CD4-positive, CD25-positive, alpha-beta regulatory T cell (primary cell): ENCODE measurements around the gene FAM83C. TPM values are rescaled to one million over a fixed set of nuclear protein-coding genes. Genes with fewer than 3 reads are reported as not detected.

Source experiments
- ATAC-seq, 2 donors: fragments of 150-1000 bp; cut with Tn5 transposase; one replicate each; pipeline ENCODE4 v1.10.0; 2021; ENCODE audit warnings: low read depth in 2 of 2, moderate number of reproducible peaks in 2 of 2, moderate library complexity in 1 of 2
- DNase-seq, 3 donors: peaks; one replicate each; pipeline versions ENCODE4 v3.0.0 to v3.0.0-alpha.2; 2012 to 2022; ENCODE audit warnings: mixed read lengths in 1 of 3
- H3K27ac ChIP-seq: one replicate; pipeline ENCODE4 v1.7.0; 2013; ENCODE audit warnings: mild to moderate bottlenecking, low read length; ENCODE audit not compliant: insufficient read depth, poor library complexity, severe bottlenecking
- H3K27me3 ChIP-seq: one replicate; pipeline ENCODE4 v1.7.0; 2013; ENCODE audit warnings: low read length; ENCODE audit not compliant: control insufficient read depth, insufficient read depth
- H3K36me3 ChIP-seq: one replicate; pipeline ENCODE4 v1.7.0; 2013; ENCODE audit warnings: mild to moderate bottlenecking, low read length, moderate library complexity; ENCODE audit not compliant: control insufficient read depth, insufficient read depth
- H3K4me1 ChIP-seq: 2 replicates; pipeline ENCODE4 v1.7.0; 2013; ENCODE audit warnings: mild to moderate bottlenecking, low read length; ENCODE audit not compliant: insufficient read depth, control insufficient read depth, poor library complexity, severe bottlenecking
- H3K4me3 ChIP-seq: one replicate; pipeline ENCODE4 v1.7.0; 2013; ENCODE audit warnings: low read depth, mild to moderate bottlenecking, low read length, moderate library complexity
- H3K9me3 ChIP-seq, 2 experiments: 1 replicate in 1 of 2; 2 replicates in 1 of 2; pipeline ENCODE4 v1.7.0; 2013; ENCODE audit warnings: low read length in 2 of 2, mild to moderate bottlenecking in 1 of 2, moderate library complexity in 1 of 2; ENCODE audit not compliant: control insufficient read depth in 2 of 2
- H3K27ac Mint-ChIP-seq, 3 donors: one replicate each; pipeline ENCODE4 v1.8.0; 2020 to 2022; ENCODE audit warnings: mild to moderate bottlenecking in 3 of 3, mixed read lengths in 3 of 3, moderate library complexity in 2 of 3
- H3K27me3 Mint-ChIP-seq: one replicate; pipeline ENCODE4 v1.8.0; 2022; ENCODE audit warnings: mild to moderate bottlenecking, mixed read lengths
- H3K36me3 Mint-ChIP-seq: one replicate; pipeline ENCODE4 v1.8.0; 2020; ENCODE audit warnings: mixed read lengths
- H3K4me1 Mint-ChIP-seq, 4 donors: one replicate each; pipeline ENCODE4 v1.8.0; 2020 to 2022; ENCODE audit warnings: mixed read lengths in 4 of 4, mild to moderate bottlenecking in 1 of 4
- H3K4me3 Mint-ChIP-seq, 4 donors: one replicate each; pipeline ENCODE4 v1.8.0; 2020 to 2022; ENCODE audit warnings: mild to moderate bottlenecking in 4 of 4, mixed read lengths in 4 of 4, moderate library complexity in 3 of 4
- H3K9me3 Mint-ChIP-seq, 7 donors: one replicate each; pipeline ENCODE4 v1.8.0; 2020 to 2022; ENCODE audit warnings: mixed read lengths in 7 of 7, mild to moderate bottlenecking in 3 of 7, moderate library complexity in 2 of 7
- polyA plus RNA-seq, 4 donors: library from polyadenylated mRNA; unstranded; fragments of 300-500 nt; fragmentation: Illumina TruSeq; gene quantifications; one replicate each; pipeline ENCODE4 v1.2.3, GENCODE V29; 2021
- total RNA-seq: library from RNA; stranded (reverse); gene quantifications from one replicate; pipeline ENCODE4 v1.2.3, GENCODE V29; 2022

FAM83C gene
- total and polyA plus RNA-seq, 5 donors from 2014 or later, result not detected

DNA sequence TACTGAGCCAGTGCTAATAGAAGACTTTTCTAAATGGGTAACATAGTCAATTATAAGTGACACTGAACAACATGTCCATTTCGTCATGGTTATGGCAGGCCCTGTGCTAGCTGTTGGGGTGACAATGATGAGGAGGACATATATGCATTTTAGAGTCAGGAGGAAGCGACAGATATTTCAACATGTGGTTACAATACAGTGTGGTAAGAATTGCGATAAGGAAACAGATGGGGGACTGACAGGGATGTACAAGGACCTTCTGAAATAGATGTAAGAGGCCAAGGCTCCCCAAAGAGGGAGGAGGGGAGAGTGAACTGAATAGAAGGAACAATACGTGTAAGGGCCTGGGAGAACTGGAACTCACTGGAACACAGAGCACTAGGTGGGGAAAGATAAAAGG is 54.1 kb downstream of the FAM83C start:
- peaks cover 0 to 5% (median 2%) of the 10 kb centered on the region in 4 donors for H3K4me1 Mint-ChIP-seq
- H3K27me3 Mint-ChIP-seq, result no peaks in the 10 kb centered on the region
- DNase-seq, result no peak
- no peak for ATAC-seq
- Histone ChIP-seq H3K27me3 (no peaks in the 10 kb centered on the region), H3K27ac (no peak overlapping the region), H3K9me3 (no peaks in the 10 kb centered on the region), H3K4me1 (no peaks in the 10 kb centered on the region), H3K4me3 (no peak overlapping the region), H3K36me3 (peaks cover 5% of the 10 kb centered on the region)
- H3K4me3 Mint-ChIP-seq, result no peak overlapping the region
- H3K36me3 Mint-ChIP-seq, result peaks cover 42% of the 10 kb centered on the region
- no peak overlapping the region for H3K27ac Mint-ChIP-seq
- H3K9me3 Mint-ChIP-seq, result no peaks in the 10 kb centered on the region

- peaks cover 0 to 5% (median 2%) of the 10 kb centered on the region in 4 donors for H3K4me1 Mint-ChIP-seq
- Histone ChIP-seq H3K4me1 (no peaks in the 10 kb centered on the region), H3K27me3 (no peaks in the 10 kb centered on the region), H3K36me3 (peaks cover 5% of the 10 kb centered on the region), H3K27ac (no peak overlapping the region), H3K9me3 (no peaks in the 10 kb centered on the region), H3K4me3 (no peak overlapping the region)
- no peaks in the 10 kb centered on the region for H3K27me3 Mint-ChIP-seq
- no peak overlapping the region for H3K27ac Mint-ChIP-seq
- DNase-seq (no peak), ATAC-seq (no peak)
- no peak overlapping the region for H3K4me3 Mint-ChIP-seq
- H3K36me3 Mint-ChIP-seq, result peaks cover 45% of the 10 kb centered on the region
- no peaks in the 10 kb centered on the region for H3K9me3 Mint-ChIP-seq
Observed at GRCh38 chr20:35237486-35237885, 54.7 kb downstream of the FAM83C start.

- Histone ChIP-seq H3K4me3 (no peak overlapping the region), H3K27me3 (no peaks in the 10 kb centered on the region), H3K36me3 (peaks cover 9% of the 10 kb centered on the region), H3K27ac (no peak overlapping the region), H3K4me1 (no peaks in the 10 kb centered on the region), H3K9me3 (no peaks in the 10 kb centered on the region)
- Mint-ChIP-seq H3K4me1 (peaks cover 0 to 5% (median 2%) of the 10 kb centered on the region in 4 donors), H3K4me3 (no peak overlapping the region), H3K36me3 (peaks cover 55% of the 10 kb centered on the region), H3K27me3 (peaks cover 2% of the 10 kb centered on the region), H3K27ac (no peak overlapping the region), H3K9me3 (peaks cover 0 to 3% (median 0%) of the 10 kb centered on the region in 7 donors)
- ATAC-seq (no peak), DNase-seq (no peak)
Observed at GRCh38 chr20:35235881-35236280, 56.3 kb downstream of the FAM83C start.

Other genes starting within 250 kb of the FAM83C start
- gene TRPC4AP, start 199.6 kb downstream of the FAM83C start, total RNA-seq, result 76.4 TPM
- 10 to 100 TPM; 58.7 to 73.2 (median 60.8) TPM for gene TRPC4AP, start 199.6 kb downstream of the FAM83C start, polyA plus RNA-seq
- gene EDEM2, start 145.1 kb downstream of the FAM83C start, total RNA-seq, result 22.7 TPM
- gene EDEM2, start 145.1 kb downstream of the FAM83C start, polyA plus RNA-seq, result 10 to 100 TPM; 46.4 to 52.1 (median 50.4) TPM
- gene PROCR, start 120.4 kb downstream of the FAM83C start, total RNA-seq, result not detected
- 1 to 10 TPM in 3 of 4 donors, under 1 TPM in 1; 1.00 to 3.7 (median 1.7) TPM for gene PROCR, start 120.4 kb downstream of the FAM83C start, polyA plus RNA-seq
- gene MMP24, start 65.7 kb downstream of the FAM83C start, total RNA-seq, result not detected
- gene MMP24, start 65.7 kb downstream of the FAM83C start, polyA plus RNA-seq, result under 1 TPM; 0.05 to 0.16 (median 0.09) TPM
- 50.6 TPM for gene MMP24OS, start 14.3 kb downstream of the FAM83C start, total RNA-seq
- gene MMP24OS, start 14.3 kb downstream of the FAM83C start, polyA plus RNA-seq, result 10 to 100 TPM in 1 of 4 donors, 1 to 10 TPM in 3; 8.7 to 10.2 (median 9.3) TPM
- gene EIF6, start 7.7 kb downstream of the FAM83C start, total RNA-seq, result 52.2 TPM
- 100 to 1,000 TPM; 170 to 203 (median 185) TPM for gene EIF6, start 7.7 kb downstream of the FAM83C start, polyA plus RNA-seq
- gene UQCC1, start 119.5 kb upstream of the FAM83C start, total RNA-seq, result 28.3 TPM
- gene UQCC1, start 119.5 kb upstream of the FAM83C start, polyA plus RNA-seq, result 10 to 100 TPM; 11.7 to 22.0 (median 18.0) TPM
- not detected for gene GDF5, start 145.8 kb upstream of the FAM83C start, total RNA-seq
- gene GDF5, start 145.8 kb upstream of the FAM83C start, polyA plus RNA-seq, result not detected
- 64.1 TPM for gene CEP250, start 163.2 kb upstream of the FAM83C start, total RNA-seq
- gene CEP250, start 163.2 kb upstream of the FAM83C start, polyA plus RNA-seq, result 1 to 10 TPM; 4.7 to 5.3 (median 4.9) TPM
- not detected for gene C20orf173, start 237.2 kb upstream of the FAM83C start, total RNA-seq
- not detected for gene C20orf173, start 237.2 kb upstream of the FAM83C start, polyA plus RNA-seq
- 132 TPM for gene ERGIC3, start 249.7 kb upstream of the FAM83C start, total RNA-seq
- 100 to 1,000 TPM; 121 to 138 (median 131) TPM for gene ERGIC3, start 249.7 kb upstream of the FAM83C start, polyA plus RNA-seq